ENCODE data around the gene DNAJB13.
A peak's percentile ranks its signal among the peaks of the same experiment; 100 is the strongest.

The DNAJB13 gene

DNA sequence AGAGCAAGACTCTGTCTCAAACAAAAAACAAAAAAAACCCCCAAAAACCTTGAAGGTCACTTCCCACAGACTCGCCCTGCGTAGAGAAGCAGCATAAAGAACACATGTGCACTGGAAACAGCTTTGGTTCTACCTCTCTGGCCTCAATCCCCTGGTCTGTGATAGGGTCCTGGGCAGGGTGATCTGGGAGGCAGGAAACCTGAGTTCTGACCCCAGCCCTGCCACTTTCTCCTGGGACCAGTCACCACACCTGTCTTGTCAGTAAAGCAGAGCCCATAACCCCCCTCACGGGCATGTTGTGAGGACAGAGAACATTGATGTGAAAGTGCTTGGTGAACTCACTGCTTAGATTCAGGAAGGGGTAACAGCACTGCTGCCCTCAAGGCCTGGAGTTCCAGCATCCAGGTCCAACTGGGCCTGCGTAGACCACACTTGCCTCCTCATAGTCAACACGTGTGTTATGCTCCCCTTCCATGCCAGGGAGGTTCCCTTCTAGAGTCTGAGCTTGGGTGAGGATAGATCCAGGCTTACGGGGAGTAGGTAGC is 20.4 kb downstream of the DNAJB13 start:
- no peaks in the 10 kb centered on the region for H3K9me2 ChIP-seq (replicated peaks; ENCODE audit: control insufficient read depth, low read length)
- peak overlapping the region; percentile 3; the same call in 1 of the 2 replicates for H3K27ac ChIP-seq (ENCODE audit: low read depth, low read length)
- H3K9me3 ChIP-seq (ENCODE audit: control insufficient read depth, insufficient read depth, low read length): no peaks in the 10 kb centered on the region
- H4K20me1 ChIP-seq (ENCODE audit: control insufficient read depth, insufficient read depth, low read depth, low read length): 0 out of 2 replicates have a peak, but pooled peaks cover under 1% of the 10 kb centered on the region
- peaks cover 47% of the 10 kb centered on the region for H3F3A ChIP-seq (ENCODE audit: control insufficient read depth, insufficient read depth)
- H3K4me1 ChIP-seq (ENCODE audit: control insufficient read depth, low read length): peaks cover 39% of the 10 kb centered on the region
- no peaks in the 10 kb centered on the region for H3K79me2 ChIP-seq (ENCODE audit: control insufficient read depth, low read length)
- H3K4me2 ChIP-seq (ENCODE audit: low read length): no peak overlapping the region
- H3K4me3 ChIP-seq (ENCODE audit: low read length): no peak overlapping the region
- TF ChIP-seq, protein P1, sequence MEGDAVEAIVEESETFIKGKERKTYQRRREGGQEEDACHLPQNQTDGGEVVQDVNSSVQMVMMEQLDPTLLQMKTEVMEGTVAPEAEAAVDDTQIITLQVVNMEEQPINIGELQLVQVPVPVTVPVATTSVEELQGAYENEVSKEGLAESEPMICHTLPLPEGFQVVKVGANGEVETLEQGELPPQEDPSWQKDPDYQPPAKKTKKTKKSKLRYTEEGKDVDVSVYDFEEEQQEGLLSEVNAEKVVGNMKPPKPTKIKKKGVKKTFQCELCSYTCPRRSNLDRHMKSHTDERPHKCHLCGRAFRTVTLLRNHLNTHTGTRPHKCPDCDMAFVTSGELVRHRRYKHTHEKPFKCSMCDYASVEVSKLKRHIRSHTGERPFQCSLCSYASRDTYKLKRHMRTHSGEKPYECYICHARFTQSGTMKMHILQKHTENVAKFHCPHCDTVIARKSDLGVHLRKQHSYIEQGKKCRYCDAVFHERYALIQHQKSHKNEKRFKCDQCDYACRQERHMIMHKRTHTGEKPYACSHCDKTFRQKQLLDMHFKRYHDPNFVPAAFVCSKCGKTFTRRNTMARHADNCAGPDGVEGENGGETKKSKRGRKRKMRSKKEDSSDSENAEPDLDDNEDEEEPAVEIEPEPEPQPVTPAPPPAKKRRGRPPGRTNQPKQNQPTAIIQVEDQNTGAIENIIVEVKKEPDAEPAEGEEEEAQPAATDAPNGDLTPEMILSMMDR (IDR thresholded peaks at IDR 0.05; ENCODE audit: low read depth, low read length, poor library complexity, severe bottlenecking): no peak
- TF ChIP-seq EZH2phosphoT487 (IDR thresholded peaks at IDR 0.05; ENCODE audit: borderline replicate concordance, low read length): no peak
- peaks cover 25% of the 10 kb centered on the region for H3K36me3 ChIP-seq (ENCODE audit: control insufficient read depth, low read length)
- no peaks in the 10 kb centered on the region for H3K27me3 ChIP-seq (ENCODE audit: control insufficient read depth, low read length)

DNA sequence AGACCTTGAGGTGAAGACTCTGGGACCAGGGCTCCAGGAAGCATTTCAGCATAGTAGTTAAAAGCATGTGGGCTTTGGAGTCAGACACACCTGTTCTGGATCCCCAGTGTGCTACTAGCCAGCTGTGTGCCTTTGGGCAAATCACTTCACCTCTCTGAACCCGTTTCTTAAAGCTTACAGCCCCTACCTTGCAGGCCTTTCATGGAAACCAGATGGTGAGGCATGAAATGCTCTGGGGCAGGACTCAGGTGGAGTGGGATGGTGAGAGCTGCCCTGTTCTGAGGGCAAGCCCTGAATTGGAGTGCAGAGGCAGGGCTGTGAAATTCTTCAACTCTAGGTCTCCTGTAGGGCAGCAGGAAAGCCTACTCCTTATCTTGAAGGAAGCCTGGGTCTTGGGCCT is 21.4 kb downstream of the DNAJB13 start:
- Histone ChIP-seq H3K9me2 (replicated peaks; ENCODE audit: control insufficient read depth, low read length) (no peaks in the 10 kb centered on the region), H3F3A (ENCODE audit: control insufficient read depth, insufficient read depth) (peaks cover 56% of the 10 kb centered on the region), H3K36me3 (ENCODE audit: control insufficient read depth, low read length) (peaks cover 34% of the 10 kb centered on the region), H3K9me3 (ENCODE audit: control insufficient read depth, insufficient read depth, low read length) (no peaks in the 10 kb centered on the region), H4K20me1 (ENCODE audit: control insufficient read depth, insufficient read depth, low read depth, low read length) (peaks cover 10% of the 10 kb centered on the region), H3K27ac (ENCODE audit: low read depth, low read length) (peak overlapping the region; percentile 36), H3K4me1 (ENCODE audit: control insufficient read depth, low read length) (peaks cover 46% of the 10 kb centered on the region), H3K27me3 (ENCODE audit: control insufficient read depth, low read length) (no peaks in the 10 kb centered on the region), H3K4me3 (ENCODE audit: low read length) (no peak overlapping the region), H3K4me2 (ENCODE audit: low read length) (no peak overlapping the region), H3K79me2 (ENCODE audit: control insufficient read depth, low read length) (peaks cover 2% of the 10 kb centered on the region)
- no peak for TF ChIP-seq EZH2phosphoT487 (IDR thresholded peaks at IDR 0.05; ENCODE audit: borderline replicate concordance, low read length)
- TF ChIP-seq, protein P1 (IDR thresholded peaks at IDR 0.05; ENCODE audit: low read depth, low read length, poor library complexity, severe bottlenecking): no peak

DNA sequence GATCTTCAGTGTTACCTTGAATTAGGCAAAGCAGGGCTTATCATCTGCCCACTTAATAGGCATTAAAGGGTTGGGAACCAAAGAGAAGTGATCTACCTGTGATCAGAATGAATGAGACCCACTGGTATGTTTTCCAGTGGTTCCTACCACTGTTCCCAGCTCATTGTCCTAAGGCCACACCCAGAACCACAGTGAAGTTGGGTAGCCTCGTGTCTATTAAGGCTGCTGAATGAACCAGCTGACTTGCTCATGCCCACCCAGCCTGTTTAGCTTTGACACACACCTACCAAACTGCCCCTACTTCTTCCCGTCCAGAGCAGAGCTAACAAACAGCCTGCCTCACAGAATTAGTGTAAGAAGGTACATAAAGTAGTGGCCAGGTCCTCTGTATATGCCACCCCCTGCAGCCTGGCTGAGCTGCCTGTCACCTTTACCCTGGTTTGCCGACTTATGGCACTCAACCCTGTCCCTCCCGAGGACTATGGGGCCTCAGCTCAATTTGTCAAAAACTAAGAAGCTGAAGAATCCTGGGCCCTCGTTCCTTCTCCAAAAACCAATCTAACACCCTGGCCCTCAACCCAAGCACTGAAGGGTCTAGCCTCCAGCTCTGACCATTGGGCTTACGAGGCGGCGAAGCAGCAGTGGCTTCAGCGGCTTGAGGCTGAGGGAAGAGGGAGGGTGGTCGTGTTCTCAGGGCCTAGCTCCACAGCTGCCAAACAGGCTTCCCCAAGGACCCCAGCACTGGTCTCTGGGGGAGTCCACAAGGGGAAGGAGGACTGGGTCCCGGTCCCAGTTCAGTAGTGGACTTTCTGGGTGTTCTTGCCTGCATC is 22.0 kb downstream of the DNAJB13 start:
- H3K4me2 ChIP-seq (ENCODE audit: low read length): no peak overlapping the region
- H4K20me1 ChIP-seq (ENCODE audit: control insufficient read depth, insufficient read depth, low read depth, low read length): peaks cover 15% of the 10 kb centered on the region
- no peaks in the 10 kb centered on the region for H3K27me3 ChIP-seq (ENCODE audit: control insufficient read depth, low read length)
- H3K9me2 ChIP-seq (replicated peaks; ENCODE audit: control insufficient read depth, low read length): no peaks in the 10 kb centered on the region
- peak overlapping the region; percentile 36 for H3K27ac ChIP-seq (ENCODE audit: low read depth, low read length)
- TF ChIP-seq, protein P1 (IDR thresholded peaks at IDR 0.05; ENCODE audit: low read depth, low read length, poor library complexity, severe bottlenecking): no peak
- no peak for TF ChIP-seq EZH2phosphoT487 (IDR thresholded peaks at IDR 0.05; ENCODE audit: borderline replicate concordance, low read length)
- no peaks in the 10 kb centered on the region for H3K9me3 ChIP-seq (ENCODE audit: control insufficient read depth, insufficient read depth, low read length)
- H3F3A ChIP-seq (ENCODE audit: control insufficient read depth, insufficient read depth): peaks cover 62% of the 10 kb centered on the region
- no peak overlapping the region for H3K4me3 ChIP-seq (ENCODE audit: low read length)
- peaks cover 9% of the 10 kb centered on the region for H3K79me2 ChIP-seq (ENCODE audit: control insufficient read depth, low read length)
- H3K4me1 ChIP-seq (ENCODE audit: control insufficient read depth, low read length): peaks cover 53% of the 10 kb centered on the region
- H3K36me3 ChIP-seq (ENCODE audit: control insufficient read depth, low read length): peaks cover 41% of the 10 kb centered on the region

Data from DOHH2 (cell line).